Heart left ventricle (tissue), 13 donors: ENCODE results near the gene CCDC30.

Experiments used
- CTCF ChIP-seq, 12 donors: fragments of 200-600 bp; sonication (generic) in 4 of 12; IDR thresholded peaks; one replicate each; pipeline versions ENCODE4 v1.5.0 to v1.8.0; 2018 to 2022; ENCODE audit warnings: antibody characterized with exemption in 12 of 12, mild to moderate bottlenecking in 5 of 12
- POLR2A ChIP-seq, 2 donors: fragments of 450-650 bp; IDR thresholded peaks; one replicate each; pipeline ENCODE4 v1.6.1; 2017; ENCODE audit warnings: antibody characterized with exemption in 2 of 2, mild to moderate bottlenecking in 2 of 2, moderate library complexity in 2 of 2
- donor health status: ischemic (EF 13 %, LVEDD 7.1; RV severe dilation, severe dysfunction).
- donor health status: DM: no; HTN: yes; CAD: no.
- donor health status: DM: no; HTN: no; CAD: no.
- donor health status: ischemic (EF 25% LVEDD 6.9; RV normal size, moderate dysfunction).
- donor health status: ischemic (EF 25% LVEDD 5.7; RV mildly dilated, moderate dysfunction).
- donor health status: ischemic (EF 35%, LVEDD 5.7; RV mildly dilated, moderate dysfunction).
- donor health status: nonischemic (EF 11% LVEDD 7.7; RV severe dilation, severe dysfunction).
- donor health status: DM: yes; HTN: yes; CAD: no.
- donor health status: PGD.
- donor health status: ischemic (EF 29% LVEDD 5.4; RV normal size, mild dysfunction).
- donor health status: nonischemic (EF 23%, LVEDD 6.1; RV moderate dilation, normal function).

- TF ChIP-seq CTCF (IDR thresholded peaks at IDR 0.05), result no peak
- TF ChIP-seq POLR2A (IDR thresholded peaks at IDR 0.05), result no peak
Observed at GRCh38 chr1:42523171-42523570, 60.1 kb downstream of the CCDC30 start.
